ENCODE measurements around the gene HECTD2. TPM values are rescaled to one million over a fixed set of nuclear protein-coding genes. Genes with fewer than 3 reads are reported as not detected.
"Not testable (repeated sequence)": the region's sequence is repeated elsewhere in the genome, so short reads cannot be mapped to it uniquely, and the experiment has no call there.

The HECTD2 gene
- total RNA-seq, 1 experiment from 2014 or later: 9.4 TPM

DNA sequence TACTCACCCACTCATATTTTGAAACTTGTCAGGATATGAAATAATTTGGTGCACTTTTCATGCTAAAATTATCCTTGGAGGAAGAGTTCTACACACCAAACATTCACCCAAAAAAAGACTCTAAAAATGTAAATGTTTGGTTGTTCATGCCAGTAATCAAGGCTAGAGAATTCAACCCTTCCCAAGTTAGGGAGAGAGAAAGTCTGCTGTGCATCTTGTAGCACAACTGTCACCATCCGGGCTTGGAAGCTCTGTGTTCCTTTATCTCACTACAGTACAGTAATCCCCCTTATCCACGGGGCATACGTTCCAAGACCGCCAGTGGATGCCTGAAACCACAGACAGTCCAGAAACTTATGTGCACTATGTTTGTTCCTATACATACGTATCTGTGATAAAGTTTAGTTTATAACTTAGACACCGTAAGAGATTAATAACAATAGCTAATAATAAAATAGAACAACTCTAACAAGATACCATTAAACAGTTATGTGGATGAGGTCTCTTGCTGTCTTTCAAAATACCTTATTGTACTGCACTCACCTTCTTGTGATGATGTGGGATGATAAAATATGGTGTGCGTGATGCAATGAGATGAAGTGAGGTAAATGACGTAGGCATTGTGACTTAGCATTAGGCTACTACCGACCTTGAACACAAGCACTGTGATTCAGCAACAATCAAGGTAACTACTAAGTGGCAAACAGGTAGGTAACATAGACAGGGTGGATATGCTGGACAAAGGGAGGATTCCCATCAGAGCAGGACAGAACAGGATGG, 24.6 kb upstream of the HECTD2 start:
- no peak overlapping the region for H3K27ac Mint-ChIP-seq
- ATAC-seq: no peak
- CTCF ChIA-PET: no interaction called here

DNA sequence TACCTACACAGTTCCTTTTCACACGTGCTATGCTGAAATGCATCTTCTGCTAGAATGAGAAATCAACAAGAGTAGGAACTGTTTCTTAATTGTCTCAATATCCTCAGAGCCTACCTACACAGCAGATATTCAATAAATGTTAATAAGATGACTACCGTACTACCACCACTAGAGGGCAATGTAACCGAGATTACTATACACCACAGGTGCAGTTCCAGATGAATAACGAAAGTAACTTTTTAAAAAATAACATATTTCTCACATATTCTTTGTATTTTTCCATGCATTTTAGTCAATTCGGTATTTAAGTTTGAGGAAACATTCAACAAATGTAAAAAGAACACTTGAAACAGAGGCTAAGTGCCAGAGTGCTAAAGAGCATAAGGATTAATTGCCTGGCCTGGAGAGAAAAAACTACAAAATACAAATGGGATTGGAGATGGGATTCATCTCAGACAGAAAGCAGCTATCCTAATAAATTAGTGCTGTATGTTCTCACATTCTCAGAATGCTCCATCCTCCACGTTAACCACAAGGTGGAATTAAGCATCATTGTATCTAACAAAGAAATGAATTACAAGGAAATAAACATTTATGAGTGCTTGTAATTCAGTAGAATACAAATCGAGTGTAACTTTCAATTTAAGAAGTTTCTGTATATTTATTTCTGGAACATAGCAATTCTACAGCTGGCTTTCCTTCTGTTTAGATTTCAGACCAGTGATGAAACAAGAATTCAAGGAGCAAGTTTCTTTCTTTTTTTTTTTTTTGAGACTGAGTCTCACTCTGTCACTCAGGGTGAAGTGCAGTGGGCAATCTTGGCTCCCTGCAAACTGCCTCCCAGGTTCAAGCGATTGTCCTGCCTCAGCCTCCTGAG, 20.3 kb upstream of the HECTD2 start:
- DNase-seq (ENCODE audit: low spot score): no peak
- TF ChIP-seq, protein P1, sequence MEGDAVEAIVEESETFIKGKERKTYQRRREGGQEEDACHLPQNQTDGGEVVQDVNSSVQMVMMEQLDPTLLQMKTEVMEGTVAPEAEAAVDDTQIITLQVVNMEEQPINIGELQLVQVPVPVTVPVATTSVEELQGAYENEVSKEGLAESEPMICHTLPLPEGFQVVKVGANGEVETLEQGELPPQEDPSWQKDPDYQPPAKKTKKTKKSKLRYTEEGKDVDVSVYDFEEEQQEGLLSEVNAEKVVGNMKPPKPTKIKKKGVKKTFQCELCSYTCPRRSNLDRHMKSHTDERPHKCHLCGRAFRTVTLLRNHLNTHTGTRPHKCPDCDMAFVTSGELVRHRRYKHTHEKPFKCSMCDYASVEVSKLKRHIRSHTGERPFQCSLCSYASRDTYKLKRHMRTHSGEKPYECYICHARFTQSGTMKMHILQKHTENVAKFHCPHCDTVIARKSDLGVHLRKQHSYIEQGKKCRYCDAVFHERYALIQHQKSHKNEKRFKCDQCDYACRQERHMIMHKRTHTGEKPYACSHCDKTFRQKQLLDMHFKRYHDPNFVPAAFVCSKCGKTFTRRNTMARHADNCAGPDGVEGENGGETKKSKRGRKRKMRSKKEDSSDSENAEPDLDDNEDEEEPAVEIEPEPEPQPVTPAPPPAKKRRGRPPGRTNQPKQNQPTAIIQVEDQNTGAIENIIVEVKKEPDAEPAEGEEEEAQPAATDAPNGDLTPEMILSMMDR (IDR thresholded peaks at IDR 0.05): peak; percentile 51; the same call in 1 of the 2 replicates
- no peak for TF ChIP-seq RORB (CRISPR knock-in tag; IDR thresholded peaks at IDR 0.05)
- POLR2A ChIA-PET: no interaction called here
- Mint-ChIP-seq H3K36me3 (no peaks in the 10 kb centered on the region), H3K27ac (no peak overlapping the region), H3K27me3 (ENCODE audit: low read depth) (no peaks in the 10 kb centered on the region), H3K9me3 (no peaks in the 10 kb centered on the region), H3K4me1 (0 out of 2 replicates have a peak, but pooled peaks cover 4% of the 10 kb centered on the region), H3K4me3 (no peak overlapping the region)
- CTCF ChIA-PET: interaction anchor here (0.7 to 1.8 kb wide), 3 partner anchors 91 to 396 kb away, joined by 3 to 6 read pairs (median 3); no protein-coding TSS in a partner anchor
- ATAC-seq: peak; percentile 86

More for the DNA sequence above, 24.6 kb upstream of the HECTD2 start:
- no peaks in the 10 kb centered on the region for H3K36me3 Mint-ChIP-seq
- peaks cover 8% of the 10 kb centered on the region for H3K4me1 Mint-ChIP-seq
- H3K4me3 Mint-ChIP-seq: no peak overlapping the region
- DNase-seq (ENCODE audit: low spot score): no peak
- H3K9me3 Mint-ChIP-seq: no peaks in the 10 kb centered on the region
- H3K27me3 Mint-ChIP-seq (ENCODE audit: low read depth): no peaks in the 10 kb centered on the region
- no peak for TF ChIP-seq SOX15 (CRISPR knock-in tag; IDR thresholded peaks at IDR 0.05)
- TF ChIP-seq ESRRA (CRISPR knock-in tag; IDR thresholded peaks at IDR 0.05; ENCODE audit: borderline replicate concordance): no peak
- TF ChIP-seq, protein P2, sequence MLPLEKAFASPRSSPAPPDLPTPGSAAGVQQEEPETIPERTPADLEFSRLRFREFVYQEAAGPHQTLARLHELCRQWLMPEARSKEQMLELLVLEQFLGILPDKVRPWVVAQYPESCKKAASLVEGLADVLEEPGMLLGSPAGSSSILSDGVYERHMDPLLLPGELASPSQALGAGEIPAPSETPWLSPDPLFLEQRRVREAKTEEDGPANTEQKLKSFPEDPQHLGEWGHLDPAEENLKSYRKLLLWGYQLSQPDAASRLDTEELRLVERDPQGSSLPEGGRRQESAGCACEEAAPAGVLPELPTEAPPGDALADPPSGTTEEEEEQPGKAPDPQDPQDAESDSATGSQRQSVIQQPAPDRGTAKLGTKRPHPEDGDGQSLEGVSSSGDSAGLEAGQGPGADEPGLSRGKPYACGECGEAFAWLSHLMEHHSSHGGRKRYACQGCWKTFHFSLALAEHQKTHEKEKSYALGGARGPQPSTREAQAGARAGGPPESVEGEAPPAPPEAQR (CRISPR knock-in tag; IDR thresholded peaks at IDR 0.05): no peak
- TF ChIP-seq OVOL2 (CRISPR knock-in tag; IDR thresholded peaks at IDR 0.05; ENCODE audit: borderline replicate concordance): no peak
- TF ChIP-seq ATF1 (CRISPR knock-in tag; IDR thresholded peaks at IDR 0.05): no peak
- TF ChIP-seq, protein P3, sequence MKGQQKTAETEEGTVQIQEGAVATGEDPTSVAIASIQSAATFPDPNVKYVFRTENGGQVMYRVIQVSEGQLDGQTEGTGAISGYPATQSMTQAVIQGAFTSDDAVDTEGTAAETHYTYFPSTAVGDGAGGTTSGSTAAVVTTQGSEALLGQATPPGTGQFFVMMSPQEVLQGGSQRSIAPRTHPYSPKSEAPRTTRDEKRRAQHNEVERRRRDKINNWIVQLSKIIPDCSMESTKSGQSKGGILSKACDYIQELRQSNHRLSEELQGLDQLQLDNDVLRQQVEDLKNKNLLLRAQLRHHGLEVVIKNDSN (CRISPR knock-in tag; IDR thresholded peaks at IDR 0.05): no peak
- TF ChIP-seq ZNF423 (CRISPR knock-in tag; IDR thresholded peaks at IDR 0.05): no peak
- no peak for TF ChIP-seq NFE2L1 (CRISPR knock-in tag; IDR thresholded peaks at IDR 0.05)
- TF ChIP-seq ZNF416 (CRISPR knock-in tag; IDR thresholded peaks at IDR 0.05): no peak
- no peak for TF ChIP-seq ELF4 (CRISPR knock-in tag; IDR thresholded peaks at IDR 0.05; ENCODE audit: low read depth)
- no peak for TF ChIP-seq TEAD1 (CRISPR knock-in tag; IDR thresholded peaks at IDR 0.05)
- no peak for TF ChIP-seq SP1 (CRISPR knock-in tag; conservative IDR thresholded peaks at IDR 0.05)
- TF ChIP-seq NR1H2 (CRISPR knock-in tag; IDR thresholded peaks at IDR 0.05): no peak
- TF ChIP-seq, protein P4, sequence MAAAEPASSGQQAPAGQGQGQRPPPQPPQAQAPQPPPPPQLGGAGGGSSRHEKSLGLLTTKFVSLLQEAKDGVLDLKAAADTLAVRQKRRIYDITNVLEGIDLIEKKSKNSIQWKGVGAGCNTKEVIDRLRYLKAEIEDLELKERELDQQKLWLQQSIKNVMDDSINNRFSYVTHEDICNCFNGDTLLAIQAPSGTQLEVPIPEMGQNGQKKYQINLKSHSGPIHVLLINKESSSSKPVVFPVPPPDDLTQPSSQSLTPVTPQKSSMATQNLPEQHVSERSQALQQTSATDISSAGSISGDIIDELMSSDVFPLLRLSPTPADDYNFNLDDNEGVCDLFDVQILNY (CRISPR knock-in tag; IDR thresholded peaks at IDR 0.05): no peak
- POLR2A ChIA-PET: no interaction called here

DNA sequence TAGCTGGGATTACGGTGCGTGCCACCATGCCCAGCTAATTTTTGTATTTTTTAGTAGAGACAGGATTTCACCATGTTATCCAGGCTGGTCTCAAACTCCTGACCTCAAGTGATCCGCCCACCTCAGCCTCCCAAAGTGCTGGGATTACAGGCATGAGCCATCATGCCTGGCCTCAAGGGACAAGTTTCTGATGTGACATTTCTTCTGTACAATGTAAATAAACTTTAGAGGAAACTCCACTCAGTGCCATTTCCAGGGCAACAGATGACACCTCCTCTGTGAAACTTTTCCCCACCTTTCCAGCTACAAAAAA, 19.7 kb upstream of the HECTD2 start:
- CTCF ChIA-PET: interaction anchor here (1.0 to 1.8 kb wide), 2 partner anchors 92 to 353 kb away, joined by 3 to 6 read pairs; no protein-coding TSS in a partner anchor
- H3K9me3 Mint-ChIP-seq; H3K4me3 Mint-ChIP-seq; ATAC-seq; H3K27ac Mint-ChIP-seq; POLR2A ChIA-PET; H3K36me3 Mint-ChIP-seq; H3K4me1 Mint-ChIP-seq; H3K27me3 Mint-ChIP-seq (ENCODE audit: low read depth); DNase-seq (ENCODE audit: low spot score): not testable (repeated sequence)
